Mononuclear cell (primary cell): ENCODE results near the gene GPS2. TPM values are rescaled to one million over a fixed set of nuclear protein-coding genes. Genes with fewer than 3 reads are reported as not detected.

Experiments used
- H3K27me3 ChIP-seq: 2 replicates; pipeline ENCODE4 v1.6.0; 2011; ENCODE audit warnings: low read length, control low read depth; ENCODE audit not compliant: insufficient read depth
- H3K4me1 ChIP-seq: 2 replicates; pipeline ENCODE4 v1.5.1; 2011; ENCODE audit warnings: mild to moderate bottlenecking, low read length, control low read depth; ENCODE audit not compliant: insufficient read depth
- H3K4me3 ChIP-seq: 2 replicates; pipeline ENCODE4 v1.5.1; 2011; ENCODE audit warnings: mild to moderate bottlenecking, low read length, moderate library complexity
- H3K9me3 ChIP-seq: 2 replicates; pipeline ENCODE4 v1.5.1; 2011; ENCODE audit warnings: low read depth, mild to moderate bottlenecking, control low read depth, low read length
- total RNA-seq: library from RNA; depleted of rRNA; stranded (reverse); fragments of >200 nt; gene quantifications from one replicate; pipeline ENCODE4 v1.2.3, GENCODE V29; 2012

The GPS2 gene
- total RNA-seq, 1 donor, result 65.9 TPM

DNA sequence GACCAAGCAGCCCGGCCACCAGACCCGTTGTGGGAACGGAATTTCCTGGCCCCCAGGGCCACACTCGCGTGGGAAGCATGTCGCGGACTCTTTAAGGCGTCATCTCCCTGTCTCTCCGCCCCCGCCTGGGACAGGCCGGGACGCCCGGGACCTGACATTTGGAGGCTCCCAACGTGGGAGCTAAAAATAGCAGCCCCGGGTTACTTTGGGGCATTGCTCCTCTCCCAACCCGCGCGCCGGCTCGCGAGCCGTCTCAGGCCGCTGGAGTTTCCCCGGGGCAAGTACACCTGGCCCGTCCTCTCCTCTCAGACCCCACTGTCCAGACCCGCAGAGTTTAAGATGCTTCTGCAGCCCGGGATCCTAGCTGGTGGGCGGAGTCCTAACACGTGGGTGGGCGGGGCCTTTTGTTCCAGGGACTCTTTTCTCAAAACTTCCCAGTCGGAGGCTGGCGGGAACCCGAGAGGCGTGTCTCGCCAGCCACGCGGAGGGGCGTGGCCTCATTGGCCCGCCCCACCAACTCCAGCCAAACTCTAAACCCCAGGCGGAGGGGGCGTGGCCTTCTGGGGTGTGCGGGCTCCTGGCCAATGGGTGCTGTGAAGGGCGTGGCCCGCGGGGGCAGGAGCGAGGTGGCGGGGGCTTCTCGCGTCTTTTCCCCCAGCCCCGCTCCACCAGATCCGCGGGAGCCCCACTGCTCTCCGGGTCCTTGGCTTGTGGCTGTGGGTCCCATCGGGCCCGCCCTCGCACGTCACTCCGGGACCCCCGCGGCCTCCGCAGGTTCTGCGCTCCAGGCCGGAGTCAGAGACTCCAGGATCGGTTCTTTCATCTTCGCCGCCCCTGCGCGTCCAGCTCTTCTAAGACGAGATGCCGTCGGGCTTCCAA, 33.8 kb downstream of the GPS2 start, which contains the start of gene SLC2A4:
Gene SLC2A4 (plus strand): TSS at position 645 of the 879 bp plus-strand sequence. CDS start 217 bp downstream, at position 862.
- Histone ChIP-seq H3K4me3 (peak within 1 kb of the TSS; percentile 15), H3K9me3 (no peaks in the 10 kb centered on the region), H3K4me1 (peaks cover 27% of the 10 kb centered on the region), H3K27me3 (peaks cover 19% of the 10 kb centered on the region)

DNA sequence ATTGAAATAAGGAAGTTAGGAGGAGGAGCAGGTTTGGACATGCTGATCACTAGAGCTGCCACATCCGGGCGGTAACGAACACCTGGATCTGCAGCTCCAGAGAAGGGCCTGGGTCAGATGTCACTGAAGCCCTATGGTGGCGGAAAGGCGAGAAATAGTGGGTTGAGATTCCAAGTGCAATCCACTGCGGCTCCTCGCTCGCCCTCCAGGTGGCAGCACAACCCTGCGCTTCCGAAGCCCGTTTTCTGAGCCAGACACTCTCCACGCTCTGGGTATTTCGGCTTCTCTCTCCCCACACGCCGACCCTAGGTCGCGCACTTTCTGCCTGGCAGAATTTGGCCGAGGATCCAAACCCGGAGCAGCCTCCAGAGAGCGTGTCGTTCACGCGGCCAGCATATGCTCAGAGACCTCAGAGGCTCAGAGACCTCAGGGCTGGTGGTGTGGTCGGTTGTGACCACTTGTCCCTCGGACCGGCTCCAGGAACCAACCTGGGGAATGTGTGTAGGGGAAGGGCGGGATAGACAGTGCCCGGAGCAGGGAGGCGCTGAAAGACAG, 34.6 kb downstream of the GPS2 start:
- Histone ChIP-seq H3K4me3 (no peak overlapping the region), H3K4me1 (peaks cover 27% of the 10 kb centered on the region), H3K27me3 (peaks cover 19% of the 10 kb centered on the region), H3K9me3 (no peaks in the 10 kb centered on the region)

DNA sequence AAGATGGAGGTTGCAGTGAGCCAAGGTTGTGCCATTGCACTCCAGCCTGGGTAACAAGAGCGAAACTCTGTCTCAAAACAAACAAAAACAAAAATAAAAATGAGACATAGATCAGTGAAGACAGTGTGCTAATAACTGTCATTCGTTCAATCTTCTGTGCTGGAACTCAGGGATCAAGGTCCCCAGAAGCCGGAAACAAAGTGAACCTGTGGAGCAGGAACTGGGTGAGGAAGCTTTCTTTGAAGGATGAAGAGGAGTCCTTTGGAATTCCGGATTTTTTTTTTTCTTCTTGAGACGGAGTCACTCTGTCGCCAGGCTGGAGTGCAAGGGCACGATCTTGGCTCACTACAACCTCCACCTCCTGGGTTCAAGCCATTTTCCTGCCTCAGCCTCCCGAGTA, 35.7 kb downstream of the GPS2 start:
- H3K9me3 ChIP-seq, result no peaks in the 10 kb centered on the region
- peaks cover 19% of the 10 kb centered on the region for H3K27me3 ChIP-seq
- no peak overlapping the region for H3K4me3 ChIP-seq
- H3K4me1 ChIP-seq, result peaks cover 27% of the 10 kb centered on the region

DNA sequence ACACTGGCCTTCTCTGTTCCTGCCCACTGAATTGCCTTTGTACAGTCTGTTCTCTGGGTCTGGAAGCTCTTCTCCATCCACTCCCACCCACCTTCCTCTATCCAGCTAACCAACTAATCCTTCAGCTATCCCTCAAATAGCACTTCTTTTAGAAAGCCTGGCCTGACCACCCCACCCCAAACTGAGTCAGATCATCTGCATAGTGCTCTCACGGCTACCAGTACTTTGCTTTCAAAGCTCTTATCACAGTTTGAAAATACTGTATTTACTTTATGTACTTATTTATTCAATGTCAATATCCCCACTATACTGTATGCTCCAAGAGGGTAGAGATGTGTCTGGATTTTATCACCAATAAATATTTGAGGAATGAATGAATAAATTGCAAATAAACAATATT, 48.4 kb downstream of the GPS2 start:
- Histone ChIP-seq H3K9me3 (no peaks in the 10 kb centered on the region), H3K4me1 (peaks cover 20% of the 10 kb centered on the region), H3K27me3 (peaks cover 21% of the 10 kb centered on the region), H3K4me3 (no peak overlapping the region)

GRCh38 chr17:7263801-7264078, 51.4 kb downstream of the GPS2 start:
- peaks cover 38% of the 10 kb centered on the region for H3K4me1 ChIP-seq
- peaks cover 28% of the 10 kb centered on the region for H3K27me3 ChIP-seq
- H3K4me3 ChIP-seq, result no peak overlapping the region
- no peaks in the 10 kb centered on the region for H3K9me3 ChIP-seq

DNA sequence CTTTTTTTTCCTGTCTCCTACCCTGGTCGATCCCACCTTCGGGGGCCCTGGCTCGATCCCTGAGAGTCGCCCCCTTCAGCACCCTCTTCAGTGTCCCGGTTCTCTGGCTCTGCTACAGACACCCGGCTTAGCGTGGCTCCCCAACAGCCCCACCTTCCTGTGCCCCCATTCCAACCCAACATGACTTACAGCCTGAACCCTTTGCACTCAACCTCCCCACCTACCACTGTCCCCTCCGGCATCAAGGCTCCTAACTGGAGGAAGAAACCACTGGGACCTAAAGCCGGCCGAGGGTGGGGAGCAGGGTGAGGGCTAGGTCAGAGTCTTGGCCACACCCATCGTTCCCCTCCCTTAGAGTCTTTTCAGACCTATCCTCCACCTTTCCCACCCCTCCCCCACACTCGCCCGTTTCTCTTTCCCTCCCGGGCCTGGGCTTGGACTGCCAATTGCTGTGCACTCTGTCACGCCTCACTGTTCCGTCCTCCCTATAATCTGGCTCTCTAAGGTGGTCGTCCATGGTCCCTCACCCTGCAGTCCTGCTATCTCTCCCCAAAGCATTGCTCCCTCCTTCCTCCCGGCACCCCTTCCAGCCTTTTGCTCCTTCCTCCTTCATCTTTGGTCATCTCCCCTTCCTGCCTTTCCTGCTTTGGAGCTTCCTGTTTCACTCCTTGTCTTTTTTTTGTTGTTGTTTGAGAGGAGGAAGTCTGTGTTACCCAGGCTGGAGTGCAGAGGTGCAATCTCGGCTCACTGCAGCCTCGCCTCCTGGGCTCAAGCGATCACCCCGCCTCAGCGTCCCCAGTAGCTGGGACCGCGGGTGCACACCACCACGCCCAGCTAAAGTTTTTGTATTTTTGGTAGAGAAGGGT, 52.0 kb downstream of the GPS2 start:
- Histone ChIP-seq H3K27me3 (peaks cover 28% of the 10 kb centered on the region), H3K9me3 (no peaks in the 10 kb centered on the region), H3K4me1 (peaks cover 38% of the 10 kb centered on the region), H3K4me3 (peak overlapping the region; percentile 15)

Other genes with a start within 250 kb of the GPS2 start
- gene CLEC10A, start 235.1 kb downstream of the GPS2 start, total RNA-seq, result 8.6 TPM
- 12.9 TPM for gene ASGR2, start 200.5 kb downstream of the GPS2 start, total RNA-seq
- 4.6 TPM for gene ASGR1, start 136.0 kb downstream of the GPS2 start, total RNA-seq
- gene DLG4, start 95.5 kb downstream of the GPS2 start, total RNA-seq, result 9.0 TPM
- gene ACADVL, start 95.4 kb downstream of the GPS2 start, total RNA-seq, result 143 TPM
- 23.1 TPM for gene DVL2, start 80.8 kb downstream of the GPS2 start, total RNA-seq
- gene PHF23, start 75.9 kb downstream of the GPS2 start, total RNA-seq, result 6.5 TPM
- gene GABARAP, start 72.9 kb downstream of the GPS2 start, total RNA-seq, result 396 TPM
- 38.8 TPM for gene CTDNEP1, start 63.6 kb downstream of the GPS2 start, total RNA-seq
- gene ELP5, start 63.1 kb downstream of the GPS2 start, total RNA-seq, result 14.4 TPM
- gene CLDN7, start 52.9 kb downstream of the GPS2 start, total RNA-seq, result 0.10 TPM
- not detected for gene SLC2A4, start 33.6 kb downstream of the GPS2 start, total RNA-seq
- gene YBX2, start 20.7 kb downstream of the GPS2 start, total RNA-seq, result not detected
- 340 TPM for gene EIF5A, start 7.7 kb downstream of the GPS2 start, total RNA-seq
- gene NEURL4, start 14.0 kb upstream of the GPS2 start, total RNA-seq, result 4.8 TPM
- 107 TPM for gene ACAP1, start 21.2 kb upstream of the GPS2 start, total RNA-seq
- gene KCTD11, start 36.8 kb upstream of the GPS2 start, total RNA-seq, result 0.73 TPM
- not detected for gene TMEM95, start 39.8 kb upstream of the GPS2 start, total RNA-seq
- 5.5 TPM for gene TNK1, start 65.7 kb upstream of the GPS2 start, total RNA-seq
- gene PLSCR3, start 79.2 kb upstream of the GPS2 start, total RNA-seq, result 21.6 TPM
- gene TMEM256, start 88.7 kb upstream of the GPS2 start, total RNA-seq, result 41.1 TPM
- 0.73 TPM for gene NLGN2, start 92.5 kb upstream of the GPS2 start, total RNA-seq
- not detected for gene SPEM1, start 105.0 kb upstream of the GPS2 start, total RNA-seq
- not detected for gene SPEM2, start 110.3 kb upstream of the GPS2 start, total RNA-seq
- under 0.01 TPM for gene SPEM3, start 113.5 kb upstream of the GPS2 start, total RNA-seq
- 4.6 TPM for gene TMEM102, start 120.1 kb upstream of the GPS2 start, total RNA-seq
- 0.21 TPM for gene FGF11, start 124.2 kb upstream of the GPS2 start, total RNA-seq
- 3.3 TPM for gene CHRNB1, start 129.7 kb upstream of the GPS2 start, total RNA-seq
- 30.9 TPM for gene ZBTB4, start 164.3 kb upstream of the GPS2 start, total RNA-seq
- gene SLC35G6, start 166.1 kb upstream of the GPS2 start, total RNA-seq, result not detected
- gene POLR2A, start 169.0 kb upstream of the GPS2 start, total RNA-seq, result 174 TPM
- gene TNFSF12, start 233.7 kb upstream of the GPS2 start, total RNA-seq, result 14.4 TPM
- 44.9 TPM for gene TNFSF13, start 243.4 kb upstream of the GPS2 start, total RNA-seq
- gene SENP3, start 246.6 kb upstream of the GPS2 start, total RNA-seq, result 33.1 TPM